DMS53 treated with DMSO at 0.1 percent for 48 hours (cell line): ENCODE data around the gene EPHX1.
"Not testable (repeated sequence)": the region's sequence is repeated elsewhere in the genome, so short reads cannot be mapped to it uniquely, and the experiment has no call there.

Experiments
- DNase-seq: peaks from one replicate; lab custom pipeline; 2025; ENCODE audit not compliant: unreplicated experiment; lab: John Stamatoyannopoulos, UW

The EPHX1 gene

GRCh38 chr1:225880222-225880588 lies 70.3 kb downstream of the EPHX1 start:
- DNase-seq, result peak; percentile 65

DNA sequence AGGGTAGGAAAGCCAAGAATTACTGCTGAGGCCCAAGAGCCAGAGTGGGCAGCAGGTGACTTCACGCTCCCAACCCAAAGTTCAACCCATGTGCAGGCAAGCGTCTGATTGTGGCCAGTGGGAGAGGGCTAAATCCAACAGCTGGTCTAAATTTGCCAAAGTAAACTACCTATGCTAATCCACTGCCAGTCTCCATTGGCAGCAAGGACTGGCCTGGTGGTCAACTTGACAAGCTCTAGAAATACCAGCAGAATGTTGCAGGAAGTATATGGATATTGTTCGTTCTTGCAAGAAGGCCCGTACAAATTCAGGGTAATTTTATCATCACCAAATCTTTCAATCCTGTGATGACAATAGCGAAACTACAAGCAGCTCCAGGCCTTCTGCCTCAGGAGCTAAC lies 70.7 kb downstream of the EPHX1 start:
- peak; percentile 51 for DNase-seq

GRCh38 chr1:225881081-225881958 lies 71.4 kb downstream of the EPHX1 start:
- peak; percentile 44 for DNase-seq

DNA sequence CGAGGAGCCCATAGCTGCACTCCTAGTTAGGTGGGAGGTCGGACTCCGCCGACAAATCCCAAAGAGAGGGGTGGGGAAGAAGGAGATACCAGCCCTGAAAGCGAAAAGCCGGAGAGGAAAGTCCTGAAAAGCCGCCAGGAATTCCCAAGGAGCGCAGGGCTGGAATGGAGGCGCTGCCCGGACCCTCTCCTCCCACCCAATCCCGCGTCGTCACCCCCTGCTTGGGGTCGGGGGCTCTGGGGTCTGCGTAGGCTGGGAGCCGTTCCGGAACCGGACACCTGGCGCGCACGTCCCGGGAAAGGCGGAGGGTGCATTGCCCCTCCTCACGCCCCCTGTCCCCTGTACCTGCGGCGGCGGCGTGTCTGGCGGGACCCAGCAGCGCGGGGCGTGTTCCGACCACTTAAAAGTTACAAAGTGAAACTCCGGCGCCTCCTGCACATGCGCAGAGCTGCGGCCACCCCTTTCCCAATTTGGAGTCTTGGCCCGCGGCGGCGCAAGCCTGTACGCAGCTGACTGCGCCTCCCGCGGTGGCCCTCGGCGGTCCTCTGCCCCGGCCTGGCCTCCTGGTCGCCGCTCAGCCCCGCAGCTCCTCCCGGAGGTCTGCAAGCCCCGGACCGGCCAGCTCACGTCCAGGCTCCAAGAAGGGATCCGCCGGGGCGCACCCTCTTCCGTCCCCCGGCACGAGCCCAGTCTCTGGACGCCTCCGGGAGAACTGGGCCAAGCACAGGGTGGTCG lies 72.2 kb downstream of the EPHX1 start, which contains the start of gene TMEM63A:
TSS of gene TMEM63A (minus strand) at position 422 of the 735 bp plus-strand sequence. CDS start 4,800 bp downstream, outside the sequence.
- DNase-seq, result peak; percentile 46

DNA sequence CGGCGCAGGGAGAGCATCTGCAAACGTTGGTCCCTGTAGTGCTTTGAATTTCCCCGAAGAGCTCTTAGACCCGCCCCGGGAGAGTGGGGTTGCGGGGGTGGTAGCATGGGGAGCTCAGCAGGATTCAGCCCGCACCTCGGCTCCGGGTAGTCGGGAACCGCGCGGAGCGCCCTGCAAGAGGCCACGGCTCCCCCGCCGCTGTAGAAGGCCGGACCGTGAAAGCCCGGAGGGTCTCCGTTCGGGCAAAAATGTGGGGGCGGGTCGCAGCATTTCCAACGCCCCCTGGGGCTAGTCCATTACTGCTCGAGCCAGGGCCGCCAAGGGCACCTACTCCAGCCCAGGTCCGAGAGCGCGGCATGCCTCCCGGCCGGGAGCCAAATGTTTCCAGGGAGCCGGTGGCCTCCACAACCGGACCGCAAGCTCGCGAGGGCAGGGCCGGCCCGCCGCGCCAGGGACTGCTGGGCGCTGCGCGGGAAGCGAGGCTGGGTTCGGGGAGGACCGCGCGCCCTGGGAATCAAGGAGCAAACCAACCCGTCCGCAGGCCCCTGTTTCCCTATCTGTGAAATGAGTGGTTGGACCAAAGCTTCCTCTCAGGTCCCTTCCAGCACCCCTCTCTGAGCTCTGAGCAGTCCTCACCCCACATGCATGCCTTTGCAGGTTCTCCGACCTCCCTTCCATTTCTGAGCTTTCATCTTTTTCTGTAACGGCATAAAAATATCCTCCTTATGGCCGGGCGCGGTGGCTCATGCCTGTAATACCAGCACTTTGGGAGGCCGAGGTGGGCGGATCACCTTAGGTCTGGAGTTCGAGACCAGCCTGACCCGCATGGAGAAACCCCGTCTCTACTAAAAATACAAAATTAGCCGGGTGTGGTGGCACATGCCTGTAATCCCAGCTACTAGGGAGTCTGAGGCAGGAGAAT lies 73.0 kb downstream of the EPHX1 start:
- peak; percentile 22 for DNase-seq

GRCh38 chr1:225883616-225884265 lies 73.8 kb downstream of the EPHX1 start:
- no peak for DNase-seq

- DNase-seq, result no peak
These were observed 75.4 kb downstream of the EPHX1 start for GRCh38 chr1:225885336-225885735.

- peak; percentile 45 for DNase-seq
These were observed 76.5 kb downstream of the EPHX1 start for GRCh38 chr1:225886159-225887029.

DNA sequence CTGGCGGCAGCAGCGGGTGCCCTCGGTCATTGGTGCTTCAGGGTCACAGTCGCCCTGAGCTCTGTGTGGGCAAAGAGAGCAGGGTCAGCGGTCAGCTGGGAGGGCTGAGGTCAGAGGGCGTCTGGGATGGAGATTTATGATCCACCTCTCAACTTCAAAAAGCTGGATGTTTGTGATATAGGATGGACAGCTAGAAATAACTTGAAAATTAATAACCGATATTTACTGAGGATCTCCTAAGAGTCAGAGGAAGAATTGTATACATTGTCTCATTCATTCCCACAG lies 77.0 kb downstream of the EPHX1 start:
- no peak for DNase-seq

DNA sequence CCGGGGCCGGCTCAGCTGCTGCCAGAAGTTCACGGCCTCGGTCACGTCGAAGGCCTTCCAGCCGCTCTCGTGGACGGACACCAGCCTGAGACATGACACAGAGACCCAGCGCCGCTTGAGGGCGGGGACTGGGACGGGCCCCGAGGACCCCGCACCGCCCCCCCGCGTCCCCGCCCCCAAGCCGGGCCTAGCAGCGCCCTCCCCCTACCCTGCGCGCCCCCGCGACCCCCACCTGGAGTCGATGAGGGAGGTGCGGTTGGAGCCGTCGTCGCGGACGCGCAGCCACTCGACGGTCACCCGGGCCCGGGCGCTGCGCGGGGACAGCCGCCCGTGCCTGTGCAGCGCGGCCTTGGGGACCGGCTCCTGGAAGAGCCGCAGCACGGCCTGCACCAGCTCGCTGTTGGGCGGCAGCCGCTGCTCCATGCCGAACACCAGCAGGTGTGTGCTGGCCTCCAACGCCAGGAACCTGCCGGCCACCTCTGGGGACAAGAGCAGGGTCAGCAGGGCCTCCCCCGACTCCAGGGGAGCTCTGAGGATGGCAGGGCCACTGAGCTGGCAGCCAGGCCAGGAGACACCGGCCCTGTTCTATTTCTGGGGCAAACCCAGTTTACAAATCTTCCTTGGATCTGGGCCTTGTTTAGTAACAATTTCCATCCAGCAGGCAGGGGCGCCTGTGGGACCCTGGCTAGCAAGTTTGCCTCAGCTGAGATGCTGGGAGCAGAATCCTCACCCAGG lies 77.8 kb downstream of the EPHX1 start:
- DNase-seq, result not testable (repeated sequence)

- DNase-seq, result peak; percentile 68
These were observed 78.5 kb downstream of the EPHX1 start for GRCh38 chr1:225888289-225888897.

GRCh38 chr1:225888898-225889601 lies 79.1 kb downstream of the EPHX1 start, which contains the start of gene LEFTY1:
LEFTY1 (minus strand) TSS chr1:225889146; CDS start chr1:225889066, 80 bp downstream.
- DNase-seq, result no peak

- no peak for DNase-seq
These were observed 79.8 kb downstream of the EPHX1 start for GRCh38 chr1:225889743-225890142.

GRCh38 chr1:225890346-225891228 lies 80.7 kb downstream of the EPHX1 start:
- DNase-seq, result no peak

- DNase-seq, result no peak
These were observed 81.5 kb downstream of the EPHX1 start for GRCh38 chr1:225891229-225891972.

DNA sequence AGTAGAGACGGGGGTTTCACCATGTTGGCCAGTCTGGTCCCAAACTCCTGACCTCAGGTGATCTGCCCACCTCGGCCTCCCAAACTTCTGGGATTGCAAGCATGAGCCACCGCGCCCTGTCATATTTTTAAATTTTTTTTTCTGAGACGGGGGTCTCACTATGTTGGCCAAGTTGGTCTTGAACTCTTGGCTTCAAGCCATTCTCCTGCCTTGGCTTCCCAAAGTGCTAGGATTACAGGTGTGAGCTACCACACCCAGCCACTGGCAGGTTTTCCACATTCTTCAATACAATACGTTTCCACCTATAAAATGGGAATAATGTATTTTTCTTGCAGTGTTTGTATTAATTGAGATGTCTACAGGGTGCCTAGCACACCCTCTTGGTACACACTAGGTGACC lies 82.4 kb downstream of the EPHX1 start:
- no peak for DNase-seq
